T-helper 1 cell treated with Interleukin-12 subunit alpha and Interleukin-12 subunit beta and Interleukin-4 antibody, amounts not matched to agents 30 ng/mL and 1 ng/mL, for 36 hours (primary cell): Measurements from ENCODE around the gene EXOSC10. TPM values are rescaled to one million over a fixed set of nuclear protein-coding genes. Genes with fewer than 3 reads are reported as not detected.

Experiments
- intact Hi-C: fragments of 100-400 bp; cut with micrococcal nuclease; formaldehyde crosslinking; loops from one replicate; pipeline ENCODE4 v1.15.1; 2024
- total RNA-seq: library from RNA; stranded (reverse); gene quantifications from 2 replicates; pipeline ENCODE4 v1.2.3, GENCODE V29; 2022

EXOSC10 gene
- total RNA-seq = 77.4 and 86.2 TPM in 2 replicates

- intact Hi-C loops = loop anchor here (1.0 to 2.0 kb wide), 6 partner anchors 39 to 809 kb away; partner anchors contain the start of genes DFFA, MTOR, SRM and TARDBP
Observed at GRCh38 chr1:11099310-11100148, at the start of gene EXOSC10. Gene EXOSC10, minus strand, starts transcription at chr1:11099869. Its CDS starts 38 bp downstream, at chr1:11099831.

- intact Hi-C loops = no loop called here
Observed at GRCh38 chr1:11147197-11147770, 47.6 kb upstream of the EXOSC10 start.

GRCh38 chr1:11145741-11146140 is 46.1 kb upstream of the EXOSC10 start:
- intact Hi-C loops = no loop called here

- intact Hi-C loops = no loop called here
Observed at GRCh38 chr1:11144570-11145256, 45.0 kb upstream of the EXOSC10 start.

GRCh38 chr1:11143907-11144306 is 44.2 kb upstream of the EXOSC10 start:
- intact Hi-C loops = no loop called here

GRCh38 chr1:11143401-11143800 is 43.7 kb upstream of the EXOSC10 start:
- intact Hi-C loops = no loop called here

GRCh38 chr1:11142618-11143391 is 43.1 kb upstream of the EXOSC10 start:
- intact Hi-C loops = no loop called here

- intact Hi-C loops = no loop called here
Observed at GRCh38 chr1:11138952-11139351, 39.3 kb upstream of the EXOSC10 start.

- intact Hi-C loops = no loop called here
Observed at GRCh38 chr1:11138029-11138428, 38.4 kb upstream of the EXOSC10 start.

- intact Hi-C loops = no loop called here
Observed at GRCh38 chr1:11134898-11135266, 35.2 kb upstream of the EXOSC10 start.

GRCh38 chr1:11134251-11134897 is 34.7 kb upstream of the EXOSC10 start:
- intact Hi-C loops = no loop called here

GRCh38 chr1:11132563-11133293 is 33.1 kb upstream of the EXOSC10 start:
- intact Hi-C loops = no loop called here

GRCh38 chr1:11131816-11132215 is 32.1 kb upstream of the EXOSC10 start:
- intact Hi-C loops = no loop called here

GRCh38 chr1:11130406-11130805 is 30.7 kb upstream of the EXOSC10 start:
- intact Hi-C loops = no loop called here

GRCh38 chr1:11129649-11130390 is 30.2 kb upstream of the EXOSC10 start:
- intact Hi-C loops = no loop called here

GRCh38 chr1:11126569-11126968 is 26.9 kb upstream of the EXOSC10 start:
- intact Hi-C loops = no loop called here

GRCh38 chr1:11125931-11126330 is 26.3 kb upstream of the EXOSC10 start:
- intact Hi-C loops = no loop called here

- intact Hi-C loops = no loop called here
Observed at GRCh38 chr1:11124965-11125364, 25.3 kb upstream of the EXOSC10 start.

- intact Hi-C loops = no loop called here
Observed at GRCh38 chr1:11116318-11116717, 16.6 kb upstream of the EXOSC10 start.

- intact Hi-C loops = no loop called here
Observed at GRCh38 chr1:11114966-11115365, 15.3 kb upstream of the EXOSC10 start.
